ENCODE results near the gene PZP. TPM values are rescaled to one million over a fixed set of nuclear protein-coding genes. Genes with fewer than 3 reads are reported as not detected.

PZP gene
- polyA plus RNA-seq, 1 donor (not counting 4 experiments of a cell fraction or from before 2014, with no cell fraction given): not detected

DNA sequence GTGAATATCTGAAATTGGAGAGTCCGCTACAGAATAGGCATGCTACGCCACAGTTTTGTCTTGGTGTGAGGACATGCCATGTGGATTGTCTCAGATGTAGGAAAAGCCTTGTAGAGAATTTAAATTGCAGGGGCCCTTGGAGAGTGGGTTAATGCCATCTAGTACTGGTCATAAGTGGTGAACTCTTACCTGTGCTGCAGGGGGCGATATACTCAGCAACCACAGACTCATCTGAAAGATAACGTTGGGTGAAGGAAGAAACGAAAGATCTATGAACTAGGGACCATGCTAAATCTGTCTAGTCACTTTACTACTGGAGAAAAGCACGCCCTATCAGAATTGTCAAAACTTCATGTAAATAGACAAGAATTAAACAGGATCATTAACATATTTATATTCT lies 58.8 kb downstream of the PZP start:
- dilution Hi-C loops (cut with MboI; ENCODE audit: extremely low pct_ligation_motif_present, low sequenced_read_pairs): no loop called here
- H3K79me2 ChIP-seq (ENCODE audit: control insufficient read depth, insufficient read depth, low read length): no peaks in the 10 kb centered on the region

DNA sequence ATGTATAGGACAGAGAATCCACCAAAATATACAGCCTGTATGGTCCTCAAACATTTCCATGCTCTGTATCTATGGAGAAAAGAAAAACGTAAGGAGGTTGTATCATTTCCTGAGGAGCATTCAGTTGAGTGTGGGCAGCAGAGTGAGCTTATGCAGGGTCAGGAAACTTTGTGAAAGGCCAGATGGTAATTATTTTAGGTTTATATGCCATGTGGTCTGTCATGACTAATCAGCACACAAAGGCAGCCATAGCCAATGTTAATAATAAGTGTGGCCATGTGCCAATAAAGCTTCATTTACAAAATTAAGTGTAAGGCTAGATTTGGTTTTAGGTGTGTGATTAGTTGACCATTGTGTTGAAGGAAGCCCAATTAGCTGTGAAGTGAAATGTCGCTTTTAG lies 59.3 kb downstream of the PZP start:
- H2AFZ ChIP-seq (ENCODE audit: control insufficient read depth, low read length): no peak overlapping the region
- DNase-seq (ENCODE audit: low read depth, low spot score) (no peak), FAIRE-seq (no peak)
- no peaks in the 10 kb centered on the region for H3K36me3 ChIP-seq (ENCODE audit: control insufficient read depth in 2 of 2, extremely low read depth in 1 of 2, insufficient read depth in 2 of 2, low read length in 2 of 2)
- dilution Hi-C loops (cut with MboI; ENCODE audit: extremely low pct_ligation_motif_present, low sequenced_read_pairs): no loop called here
- no peaks in the 10 kb centered on the region for H3K9me3 ChIP-seq (ENCODE audit: control insufficient read depth, low read depth, low read length)
- no peak overlapping the region for H3K27ac ChIP-seq (ENCODE audit: control insufficient read depth, insufficient read depth, low read length)
- H3K4me1 ChIP-seq (ENCODE audit: control insufficient read depth, extremely low read depth, insufficient read depth, low read length): no peaks in the 10 kb centered on the region
- no peak overlapping the region for H3K4me2 ChIP-seq (ENCODE audit: control insufficient read depth, extremely low read depth, insufficient read depth, low read depth, low read length)
- H3K4me3 ChIP-seq (ENCODE audit: control insufficient read depth in 2 of 3, extremely low read depth in 1 of 3, insufficient read depth in 2 of 3, low read depth in 1 of 3, low read length in 3 of 3): no peak overlapping the region
- H4K20me1 ChIP-seq (ENCODE audit: control insufficient read depth, extremely low read depth, insufficient read depth, low read length): no peaks in the 10 kb centered on the region
- H3K79me2 ChIP-seq (ENCODE audit: control insufficient read depth, insufficient read depth, low read length): no peaks in the 10 kb centered on the region
- no peak for TF ChIP-seq EZH2 (IDR thresholded peaks at IDR 0.05; ENCODE audit: low read length)
- H3K27me3 ChIP-seq (ENCODE audit: control insufficient read depth, extremely low read depth, insufficient read depth, low read length): peaks cover 4% of the 10 kb centered on the region
- no peak overlapping the region for H3K9ac ChIP-seq (ENCODE audit: control insufficient read depth, extremely low read depth, insufficient read depth, low read length)
- no peaks in the 10 kb centered on the region for H3K9me1 ChIP-seq (ENCODE audit: control insufficient read depth, extremely low read depth, insufficient read depth, low read length)

More for the DNA sequence above, 58.8 kb downstream of the PZP start:
- Histone ChIP-seq H3K9me1 (ENCODE audit: control insufficient read depth, extremely low read depth, insufficient read depth, low read length) (no peaks in the 10 kb centered on the region), H3K27me3 (ENCODE audit: control insufficient read depth, extremely low read depth, insufficient read depth, low read length) (peaks cover 4% of the 10 kb centered on the region), H3K4me1 (ENCODE audit: control insufficient read depth, extremely low read depth, insufficient read depth, low read length) (no peaks in the 10 kb centered on the region), H3K4me3 (ENCODE audit: control insufficient read depth in 2 of 3, extremely low read depth in 1 of 3, insufficient read depth in 2 of 3, low read depth in 1 of 3, low read length in 3 of 3) (no peak overlapping the region), H4K20me1 (ENCODE audit: control insufficient read depth, extremely low read depth, insufficient read depth, low read length) (no peaks in the 10 kb centered on the region), H3K4me2 (ENCODE audit: control insufficient read depth, extremely low read depth, insufficient read depth, low read depth, low read length) (no peak overlapping the region), H3K36me3 (ENCODE audit: control insufficient read depth in 2 of 2, extremely low read depth in 1 of 2, insufficient read depth in 2 of 2, low read length in 2 of 2) (no peaks in the 10 kb centered on the region), H3K27ac (ENCODE audit: control insufficient read depth, insufficient read depth, low read length) (no peak overlapping the region), H3K9ac (ENCODE audit: control insufficient read depth, extremely low read depth, insufficient read depth, low read length) (no peak overlapping the region), H2AFZ (ENCODE audit: control insufficient read depth, low read length) (no peak overlapping the region), H3K9me3 (ENCODE audit: control insufficient read depth, low read depth, low read length) (no peaks in the 10 kb centered on the region)
- FAIRE-seq (no peak), DNase-seq (ENCODE audit: low read depth, low spot score) (no peak)
- TF ChIP-seq EZH2 (IDR thresholded peaks at IDR 0.05; ENCODE audit: low read length): no peak
- TF ChIP-seq, protein P1, sequence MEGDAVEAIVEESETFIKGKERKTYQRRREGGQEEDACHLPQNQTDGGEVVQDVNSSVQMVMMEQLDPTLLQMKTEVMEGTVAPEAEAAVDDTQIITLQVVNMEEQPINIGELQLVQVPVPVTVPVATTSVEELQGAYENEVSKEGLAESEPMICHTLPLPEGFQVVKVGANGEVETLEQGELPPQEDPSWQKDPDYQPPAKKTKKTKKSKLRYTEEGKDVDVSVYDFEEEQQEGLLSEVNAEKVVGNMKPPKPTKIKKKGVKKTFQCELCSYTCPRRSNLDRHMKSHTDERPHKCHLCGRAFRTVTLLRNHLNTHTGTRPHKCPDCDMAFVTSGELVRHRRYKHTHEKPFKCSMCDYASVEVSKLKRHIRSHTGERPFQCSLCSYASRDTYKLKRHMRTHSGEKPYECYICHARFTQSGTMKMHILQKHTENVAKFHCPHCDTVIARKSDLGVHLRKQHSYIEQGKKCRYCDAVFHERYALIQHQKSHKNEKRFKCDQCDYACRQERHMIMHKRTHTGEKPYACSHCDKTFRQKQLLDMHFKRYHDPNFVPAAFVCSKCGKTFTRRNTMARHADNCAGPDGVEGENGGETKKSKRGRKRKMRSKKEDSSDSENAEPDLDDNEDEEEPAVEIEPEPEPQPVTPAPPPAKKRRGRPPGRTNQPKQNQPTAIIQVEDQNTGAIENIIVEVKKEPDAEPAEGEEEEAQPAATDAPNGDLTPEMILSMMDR (optimal IDR thresholded peaks at IDR 0.05 in 1 of 3, IDR thresholded peaks at IDR 0.05 in 1 of 3, conservative IDR thresholded peaks at IDR 0.05 in 1 of 3; ENCODE audit: extremely low read depth in 1 of 3, insufficient read depth in 2 of 3, low read length in 3 of 3): peak; percentile 36 to 50 (median 46)

GRCh38 chr12:9147461-9147860 lies 60.7 kb downstream of the PZP start:
- H3K79me2 ChIP-seq (ENCODE audit: control insufficient read depth, insufficient read depth, low read length): no peaks in the 10 kb centered on the region
- H3K27ac ChIP-seq (ENCODE audit: control insufficient read depth, insufficient read depth, low read length): no peak overlapping the region
- H2AFZ ChIP-seq (ENCODE audit: control insufficient read depth, low read length): no peak overlapping the region
- H3K27me3 ChIP-seq (ENCODE audit: control insufficient read depth, extremely low read depth, insufficient read depth, low read length): peaks cover 4% of the 10 kb centered on the region
- dilution Hi-C loops (cut with MboI; ENCODE audit: extremely low pct_ligation_motif_present, low sequenced_read_pairs): no loop called here
- FAIRE-seq (no peak), DNase-seq (ENCODE audit: low read depth, low spot score) (no peak)
- H3K9ac ChIP-seq (ENCODE audit: control insufficient read depth, extremely low read depth, insufficient read depth, low read length): no peak overlapping the region
- TF ChIP-seq, protein P1 (optimal IDR thresholded peaks at IDR 0.05 in 1 of 3, IDR thresholded peaks at IDR 0.05 in 1 of 3, conservative IDR thresholded peaks at IDR 0.05 in 1 of 3; ENCODE audit: extremely low read depth in 1 of 3, insufficient read depth in 2 of 3, low read length in 3 of 3): no peak
- TF ChIP-seq EZH2 (IDR thresholded peaks at IDR 0.05; ENCODE audit: low read length): no peak
- no peak overlapping the region for H3K4me3 ChIP-seq (ENCODE audit: control insufficient read depth in 2 of 3, extremely low read depth in 1 of 3, insufficient read depth in 2 of 3, low read depth in 1 of 3, low read length in 3 of 3)
- no peaks in the 10 kb centered on the region for H3K9me3 ChIP-seq (ENCODE audit: control insufficient read depth, low read depth, low read length)
- H4K20me1 ChIP-seq (ENCODE audit: control insufficient read depth, extremely low read depth, insufficient read depth, low read length): no peaks in the 10 kb centered on the region
- H3K36me3 ChIP-seq (ENCODE audit: control insufficient read depth in 2 of 2, extremely low read depth in 1 of 2, insufficient read depth in 2 of 2, low read length in 2 of 2): no peaks in the 10 kb centered on the region
- no peak overlapping the region for H3K4me2 ChIP-seq (ENCODE audit: control insufficient read depth, extremely low read depth, insufficient read depth, low read depth, low read length)
- no peaks in the 10 kb centered on the region for H3K4me1 ChIP-seq (ENCODE audit: control insufficient read depth, extremely low read depth, insufficient read depth, low read length)
- H3K9me1 ChIP-seq (ENCODE audit: control insufficient read depth, extremely low read depth, insufficient read depth, low read length): no peaks in the 10 kb centered on the region
